ENCODE measurements around the gene ERVK3-1.

- TF ChIP-seq CTCF (IDR thresholded peaks at IDR 0.05; ENCODE audit: low read length) (no peak), EZH2 (IDR thresholded peaks at IDR 0.05; ENCODE audit: borderline replicate concordance, low read length) (no peak)
Observed at GRCh38 chr19:58362272-58362994, 57.3 kb downstream of the ERVK3-1 start, which contains the start of gene ZNF497.
